CD4-positive, alpha-beta T cell treated with Interferon gamma for 1 hour (primary cell): Measurements from ENCODE around the gene MAP3K8.
"Not testable (repeated sequence)": the region's sequence is repeated elsewhere in the genome, so short reads cannot be mapped to it uniquely, and the experiment has no call there.

Source experiments
- DNase-seq: peaks from one replicate; pipeline ENCODE4 v3.0.0-alpha.2; 2020

Gene MAP3K8

DNA sequence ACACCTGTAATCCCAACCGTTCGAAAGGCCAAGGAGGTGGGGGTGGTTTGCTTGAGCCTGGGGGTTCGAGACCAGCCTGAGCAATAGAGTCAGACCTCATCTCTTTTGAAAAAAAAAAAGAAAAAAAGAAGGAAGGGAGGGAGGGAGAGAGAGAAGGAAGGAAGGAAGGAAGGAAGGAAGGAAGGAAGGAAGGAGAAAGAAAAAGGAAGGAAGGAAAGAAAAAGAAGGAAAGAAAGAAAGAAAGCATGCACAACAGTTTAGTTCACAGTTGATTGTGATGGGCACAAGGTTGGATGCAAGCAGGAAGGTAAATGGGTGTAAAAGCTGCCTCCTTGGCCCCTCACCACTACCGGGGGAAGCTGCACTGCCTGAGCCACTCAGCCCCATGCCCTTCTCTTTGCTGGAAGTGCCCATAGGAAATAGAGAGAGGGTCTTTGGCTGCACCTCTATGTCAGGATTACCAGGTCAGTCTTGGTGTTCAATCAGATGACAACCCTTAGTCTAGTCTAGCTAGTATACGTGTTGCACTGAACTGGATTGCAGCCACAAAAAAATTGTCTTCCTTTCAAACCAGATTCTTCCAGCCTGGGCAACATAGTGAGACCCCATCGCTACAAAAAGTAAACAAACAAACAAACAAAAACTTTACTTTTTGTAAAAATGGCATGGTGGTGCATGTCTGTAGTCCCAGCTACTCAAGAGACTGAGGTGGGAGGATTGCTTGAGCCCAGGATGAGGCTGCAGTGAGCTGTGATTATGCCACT lies 20.0 kb downstream of the MAP3K8 start:
- no peak for DNase-seq

DNA sequence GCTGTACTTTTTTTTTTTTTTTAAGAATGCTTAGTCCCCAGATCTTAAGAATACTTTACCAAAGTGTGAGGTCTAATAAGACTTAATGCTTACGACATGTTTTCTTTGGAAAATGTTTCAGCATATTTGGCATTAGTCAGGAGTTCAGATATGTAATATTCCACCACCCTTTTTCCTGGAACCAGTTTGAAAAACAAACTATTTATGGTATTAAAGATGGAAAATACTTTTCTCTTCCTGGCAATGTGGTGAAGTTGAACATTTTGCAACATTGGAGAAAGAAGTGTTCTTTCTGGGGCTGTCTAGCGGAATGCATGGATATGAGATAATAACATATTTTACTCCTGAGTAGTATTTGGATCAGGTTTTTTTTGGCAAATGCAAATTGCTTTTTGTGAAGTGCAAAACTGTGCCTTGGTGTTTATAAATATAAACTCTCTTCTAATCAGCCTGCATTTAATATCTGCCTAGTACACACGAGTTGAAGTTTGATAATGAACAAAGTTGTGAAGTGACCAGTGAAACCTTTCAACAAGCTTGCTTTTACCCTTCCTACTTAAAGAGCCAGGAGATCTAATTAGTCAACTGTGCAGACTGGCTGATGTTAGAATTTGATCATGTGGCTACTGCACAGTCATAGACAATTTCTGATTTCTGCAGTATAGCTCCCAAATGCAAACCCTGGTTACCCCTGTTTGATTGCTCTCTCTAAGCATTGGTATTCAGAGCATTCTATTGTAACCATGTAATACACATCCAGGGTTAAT lies 20.9 kb downstream of the MAP3K8 start:
- DNase-seq, result no peak

GRCh38 chr10:30455816-30456215 lies 21.8 kb downstream of the MAP3K8 start:
- no peak for DNase-seq

DNA sequence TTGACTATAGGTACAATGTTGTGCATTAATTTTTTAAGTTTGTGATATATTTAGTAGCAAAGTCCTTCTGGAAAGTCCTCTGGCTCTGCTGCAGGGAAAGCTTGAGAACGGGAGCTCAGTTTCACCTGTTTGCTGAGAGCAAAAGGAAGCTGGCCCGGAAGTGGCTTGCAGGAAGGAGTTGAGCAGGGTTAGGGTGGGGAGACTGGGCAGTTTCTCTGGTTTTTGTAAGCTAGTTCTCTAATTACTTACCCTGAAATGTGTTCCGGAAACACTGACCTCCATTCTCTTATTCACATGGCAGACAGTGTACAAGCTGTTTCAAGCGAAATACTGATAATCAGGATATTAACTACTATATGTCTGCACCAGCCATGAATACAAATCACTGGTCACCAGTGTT lies 22.3 kb downstream of the MAP3K8 start:
- DNase-seq, result peak; percentile 28

- peak; percentile 34 for DNase-seq
Observed at GRCh38 chr10:30459283-30459682, 25.3 kb downstream of the MAP3K8 start.

DNA sequence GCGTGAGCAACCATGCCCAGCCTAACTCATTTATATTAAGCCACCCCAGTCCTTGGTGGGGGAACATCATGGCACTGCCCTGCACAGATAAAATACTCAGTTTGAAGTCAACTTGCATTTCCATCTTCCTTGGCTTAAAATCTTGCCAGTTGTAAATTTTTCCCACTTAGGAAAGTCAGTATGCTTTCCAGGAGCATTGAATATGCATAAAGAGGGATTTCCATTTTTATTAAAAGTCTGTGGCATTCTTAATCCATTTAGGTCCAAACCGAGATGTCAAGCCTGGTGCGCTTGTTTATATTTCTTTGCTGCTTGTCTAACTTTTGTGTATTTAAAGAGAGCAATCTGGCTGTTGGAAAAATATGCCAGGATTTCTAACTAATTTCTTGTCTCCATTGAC lies 26.1 kb downstream of the MAP3K8 start:
- no peak for DNase-seq

DNA sequence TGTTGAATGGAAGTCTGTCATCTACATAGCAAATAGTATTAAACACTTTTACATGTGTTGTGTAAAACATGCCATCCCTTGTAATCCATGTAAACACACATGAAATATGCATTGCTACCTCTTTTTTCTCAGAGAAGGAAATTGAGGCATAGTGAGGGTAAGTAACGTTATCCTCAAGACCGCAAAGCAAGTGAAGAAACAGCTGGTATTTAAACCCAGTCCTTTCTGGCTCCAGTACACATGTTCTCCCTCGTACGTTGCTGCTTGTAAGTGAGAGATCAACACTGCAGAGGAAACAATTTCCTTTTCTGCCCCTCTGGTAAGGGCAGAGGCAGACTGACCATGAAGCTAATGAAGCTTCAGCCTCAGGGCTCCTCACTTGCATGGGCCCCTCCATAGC lies 28.5 kb downstream of the MAP3K8 start:
- DNase-seq, result no peak

- DNase-seq, result no peak
Observed at GRCh38 chr10:30463944-30464451, 30.0 kb downstream of the MAP3K8 start.

GRCh38 chr10:30464675-30465074 lies 30.7 kb downstream of the MAP3K8 start:
- DNase-seq, result no peak

- DNase-seq, result no peak
Observed at GRCh38 chr10:30466445-30466844, 32.5 kb downstream of the MAP3K8 start.

DNA sequence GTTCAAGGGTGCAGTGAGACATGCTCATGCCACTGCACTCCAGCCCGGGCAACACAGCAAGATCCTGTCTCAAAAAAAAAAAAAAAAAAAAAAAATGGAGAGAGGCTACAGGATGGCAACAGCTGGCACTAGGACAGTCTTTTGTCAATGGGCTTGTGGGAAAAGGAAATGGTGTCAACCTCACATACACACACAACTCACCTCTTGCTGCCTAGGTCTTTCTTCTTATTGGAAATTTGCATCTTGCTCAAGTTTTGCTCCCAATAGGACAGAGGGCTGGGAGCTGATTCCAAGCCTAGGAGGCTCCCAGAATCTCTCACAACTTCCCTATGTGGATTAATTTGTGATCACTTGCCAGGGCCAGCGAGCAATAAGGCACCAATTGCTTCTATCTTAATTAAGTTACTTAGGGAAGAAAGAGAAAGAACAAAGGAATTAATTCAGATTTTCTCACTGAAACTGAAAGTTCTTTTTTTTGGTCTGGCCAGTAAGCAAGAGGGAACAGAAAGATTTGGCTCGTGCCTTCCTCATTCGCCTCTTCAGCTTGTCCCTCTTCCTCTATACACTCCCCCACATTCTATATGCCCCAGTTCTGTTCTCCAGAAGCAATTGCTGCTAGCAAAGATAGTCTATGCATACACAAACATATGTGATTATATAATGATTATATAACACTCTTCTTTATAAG lies 33.8 kb downstream of the MAP3K8 start:
- no peak for DNase-seq

DNA sequence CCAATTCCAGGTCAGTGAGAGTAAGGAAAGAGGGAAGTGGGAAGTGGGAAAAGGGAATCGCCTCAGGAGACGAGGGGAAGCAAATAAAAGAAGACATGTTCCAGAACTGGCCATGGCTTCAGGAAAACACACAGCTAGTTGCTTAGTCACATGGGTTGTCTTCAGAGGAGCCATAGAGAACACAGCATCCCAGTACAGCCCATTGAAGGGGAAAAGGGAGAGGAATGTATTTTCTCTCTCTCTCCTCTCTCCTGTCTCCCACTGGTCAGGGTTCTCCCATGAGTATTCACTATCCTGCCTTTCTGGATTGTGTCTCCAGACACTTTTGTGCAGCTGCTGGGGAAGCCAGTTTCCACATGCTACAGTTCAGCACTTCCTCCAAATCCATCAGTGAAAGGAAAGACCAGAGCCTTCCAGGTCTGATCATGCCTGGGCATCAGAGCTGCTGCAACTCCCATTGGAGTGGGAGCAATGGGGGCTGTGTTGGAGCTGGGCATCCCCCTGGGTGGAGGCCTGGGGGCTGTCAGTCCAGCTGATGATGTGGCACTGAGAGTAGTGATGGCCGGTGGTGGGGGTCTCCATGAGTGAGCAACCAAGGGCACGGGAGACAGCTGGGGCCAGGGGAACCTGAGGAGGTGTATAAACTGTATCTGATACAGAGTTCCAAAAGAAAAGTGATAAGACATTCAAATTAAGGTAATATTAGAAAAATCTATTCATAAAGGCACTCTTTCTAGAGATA lies 38.6 kb downstream of the MAP3K8 start:
- DNase-seq, result no peak

GRCh38 chr10:30475515-30475914 lies 41.5 kb downstream of the MAP3K8 start:
- not testable (repeated sequence) for DNase-seq

DNA sequence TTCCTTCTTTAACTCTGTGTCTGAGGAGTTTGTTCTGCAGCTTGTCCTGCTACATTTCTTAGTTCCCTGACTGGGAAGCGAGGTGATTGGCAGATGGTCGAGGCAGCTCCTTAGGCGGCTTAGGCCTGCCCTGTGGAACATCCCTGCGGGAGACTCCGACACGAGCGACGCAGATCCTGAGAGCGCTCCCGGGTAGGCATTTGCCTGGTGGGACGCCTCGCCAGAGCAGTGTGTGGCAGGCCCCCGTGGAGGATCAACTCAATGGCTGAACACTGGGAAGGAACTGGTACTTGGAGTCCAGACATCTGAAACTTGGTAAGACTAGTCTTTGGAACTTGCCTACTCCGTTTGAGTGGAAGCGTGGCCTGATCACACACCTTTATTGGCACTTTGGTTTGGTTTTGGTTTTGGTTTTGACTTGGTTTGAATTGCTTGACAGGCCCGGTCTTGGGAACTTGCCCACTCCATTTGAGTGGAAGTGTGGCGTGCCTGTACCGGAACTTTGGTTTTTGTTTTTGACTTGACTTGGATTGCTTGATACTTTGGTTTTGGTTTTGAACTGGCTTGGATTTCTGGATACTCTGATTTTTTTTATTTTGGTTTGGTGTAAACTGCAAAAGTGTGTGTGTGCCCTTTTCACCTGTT lies 42.6 kb downstream of the MAP3K8 start:
- no peak for DNase-seq

DNA sequence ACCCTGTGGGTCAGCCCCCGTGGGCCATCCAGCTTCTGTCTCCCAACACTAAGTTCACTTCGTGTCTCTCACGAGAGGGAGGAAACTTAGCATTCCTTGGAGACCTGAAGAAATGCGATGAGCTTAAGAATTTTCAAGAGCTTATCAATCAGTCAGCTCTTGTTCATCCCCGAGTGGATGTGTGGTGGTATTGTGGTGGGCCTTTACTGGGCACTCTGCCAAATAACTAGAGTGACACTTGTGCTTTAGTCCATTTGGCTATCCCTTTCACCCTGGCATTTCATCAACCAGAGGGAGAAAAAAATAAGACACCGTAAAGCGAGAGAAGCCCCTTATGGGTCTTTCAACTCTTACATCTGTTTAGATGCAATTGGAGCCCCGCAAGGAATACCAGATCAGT lies 45.5 kb downstream of the MAP3K8 start:
- DNase-seq, result not testable (repeated sequence)

DNA sequence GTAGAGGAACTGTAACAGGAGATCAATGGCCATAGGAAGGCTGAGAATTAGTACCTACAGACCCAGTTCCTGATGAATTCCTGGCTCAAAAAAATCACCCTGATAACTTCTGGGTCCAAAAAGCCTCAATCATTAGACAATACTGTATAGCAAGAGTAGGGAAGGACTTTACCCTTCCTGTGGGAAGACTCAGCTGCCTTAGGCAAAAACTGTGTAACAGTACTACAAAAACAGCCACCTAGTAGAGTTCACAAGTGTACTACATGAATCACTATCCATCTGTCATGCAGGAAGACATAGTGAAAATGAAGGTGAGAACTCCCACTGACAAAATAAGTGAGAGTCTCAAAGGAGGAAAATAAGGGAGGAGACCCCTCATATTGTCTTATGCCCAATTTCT lies 47.6 kb downstream of the MAP3K8 start:
- DNase-seq, result no peak

- no peak for DNase-seq
Observed at GRCh38 chr10:30488316-30488715, 54.3 kb downstream of the MAP3K8 start.

- DNase-seq, result no peak
Observed at GRCh38 chr10:30489346-30489745, 55.4 kb downstream of the MAP3K8 start.

DNA sequence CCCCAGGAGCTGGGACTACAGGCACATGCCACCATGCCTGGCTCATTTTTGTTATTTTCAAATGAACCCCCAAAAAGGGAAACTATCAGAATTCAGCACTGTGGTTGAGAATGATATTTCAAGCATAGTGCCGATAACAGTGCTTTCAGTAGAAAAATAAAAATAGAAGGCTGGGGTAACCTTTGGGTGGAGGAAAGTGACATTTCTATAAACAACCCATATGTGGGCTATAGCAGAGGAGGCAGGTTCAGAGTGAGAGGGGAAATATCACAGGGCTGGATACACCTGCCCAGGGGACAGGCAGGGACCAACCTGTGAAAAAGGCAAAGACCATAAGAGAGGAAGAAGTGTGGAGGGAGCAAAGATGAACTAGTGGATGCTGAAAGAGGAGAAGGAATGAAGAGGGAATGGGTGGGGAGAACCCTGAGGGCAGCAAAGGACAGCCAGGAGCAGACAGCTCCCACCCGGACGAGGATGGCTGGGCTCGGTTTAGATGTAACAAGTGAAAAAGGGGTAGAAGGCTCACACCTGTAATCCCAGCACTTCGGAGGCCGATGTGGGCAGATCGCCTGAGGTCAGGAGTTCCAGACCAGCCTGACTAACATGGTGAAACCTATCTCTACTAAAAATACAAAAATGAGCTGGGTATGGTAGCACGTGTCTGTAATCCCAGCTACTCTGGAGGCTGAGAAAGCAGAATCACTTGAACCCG lies 56.5 kb downstream of the MAP3K8 start:
- DNase-seq, result no peak

- peak; percentile 45 for DNase-seq
Observed at GRCh38 chr10:30491204-30491915, 57.4 kb downstream of the MAP3K8 start.

DNA sequence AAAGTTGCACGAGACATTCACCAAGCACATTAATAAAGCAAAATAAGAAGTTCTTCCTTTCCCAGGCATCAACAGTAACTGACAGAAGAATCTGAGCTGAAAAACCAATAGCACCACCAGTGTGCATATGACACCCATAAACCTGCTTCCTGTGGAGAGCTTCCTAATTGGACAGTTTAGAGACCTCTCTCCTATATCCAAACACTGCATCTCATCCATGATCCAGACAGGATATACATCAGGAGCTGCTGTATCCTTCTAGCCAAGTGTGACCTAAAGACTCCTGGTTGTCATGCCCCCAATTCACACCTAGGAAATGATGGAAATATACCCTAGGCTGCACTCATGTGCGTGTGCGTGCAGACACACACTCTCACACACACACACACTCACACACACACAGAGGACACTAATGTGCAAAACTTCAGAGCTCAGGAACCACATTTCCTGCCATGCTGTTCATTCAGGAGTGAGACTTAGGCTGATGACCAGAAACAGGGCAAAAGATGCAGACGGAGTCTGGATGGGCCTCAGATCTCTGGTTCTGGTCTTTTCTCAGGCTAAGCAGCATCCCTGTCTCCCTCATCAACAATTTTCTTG lies 58.0 kb downstream of the MAP3K8 start:
- DNase-seq, result no peak
